GM12864 (cell line): Measurements from ENCODE around the gene PGAP6.

Source experiments
- DNase-seq: peaks from one replicate; pipeline ENCODE4 v3.0.0-alpha.2; 2011; ENCODE audit warnings: low read depth
- H3K4me3 ChIP-seq: 2 replicates; pipeline ENCODE4 v1.5.1; 2011; ENCODE audit warnings: mild to moderate bottlenecking, low read depth, low read length, control low read depth
- TF ChIP-seq, protein P1 (sequence below): IDR thresholded peaks from 2 replicates; pipeline ENCODE4 v1.5.1; 2011; ENCODE audit warnings: low read depth, mild to moderate bottlenecking, moderate library complexity, low read length, control low read depth, inconsistent platforms; ENCODE audit errors: missing control alignments

The PGAP6 gene

GRCh38 chr16:359067-359763 is 22.6 kb downstream of the PGAP6 start:
- TF ChIP-seq, protein P1, sequence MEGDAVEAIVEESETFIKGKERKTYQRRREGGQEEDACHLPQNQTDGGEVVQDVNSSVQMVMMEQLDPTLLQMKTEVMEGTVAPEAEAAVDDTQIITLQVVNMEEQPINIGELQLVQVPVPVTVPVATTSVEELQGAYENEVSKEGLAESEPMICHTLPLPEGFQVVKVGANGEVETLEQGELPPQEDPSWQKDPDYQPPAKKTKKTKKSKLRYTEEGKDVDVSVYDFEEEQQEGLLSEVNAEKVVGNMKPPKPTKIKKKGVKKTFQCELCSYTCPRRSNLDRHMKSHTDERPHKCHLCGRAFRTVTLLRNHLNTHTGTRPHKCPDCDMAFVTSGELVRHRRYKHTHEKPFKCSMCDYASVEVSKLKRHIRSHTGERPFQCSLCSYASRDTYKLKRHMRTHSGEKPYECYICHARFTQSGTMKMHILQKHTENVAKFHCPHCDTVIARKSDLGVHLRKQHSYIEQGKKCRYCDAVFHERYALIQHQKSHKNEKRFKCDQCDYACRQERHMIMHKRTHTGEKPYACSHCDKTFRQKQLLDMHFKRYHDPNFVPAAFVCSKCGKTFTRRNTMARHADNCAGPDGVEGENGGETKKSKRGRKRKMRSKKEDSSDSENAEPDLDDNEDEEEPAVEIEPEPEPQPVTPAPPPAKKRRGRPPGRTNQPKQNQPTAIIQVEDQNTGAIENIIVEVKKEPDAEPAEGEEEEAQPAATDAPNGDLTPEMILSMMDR: no peak
- H3K4me3 ChIP-seq: no peak overlapping the region
- no peak for DNase-seq

DNA sequence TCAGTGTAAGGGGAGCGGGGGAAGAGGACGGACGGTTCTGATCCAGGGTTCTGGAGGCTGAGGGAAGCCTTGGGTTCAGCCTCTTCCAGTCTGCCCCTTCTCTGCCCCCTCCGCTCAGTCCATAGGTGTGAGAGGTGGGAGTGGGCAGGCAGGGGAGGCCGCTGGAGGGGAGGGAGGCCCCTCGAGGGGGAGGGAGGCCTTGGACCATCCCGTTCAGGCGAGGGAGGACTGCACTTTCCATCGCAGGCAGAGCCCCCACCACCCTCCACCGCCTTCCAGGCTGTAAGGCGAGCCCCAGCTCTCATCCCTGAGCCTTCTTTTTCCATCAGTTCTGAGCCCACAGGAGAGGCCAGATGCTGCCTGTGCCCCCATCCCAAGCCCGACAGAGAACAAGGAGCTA is 25.0 kb downstream of the PGAP6 start:
- TF ChIP-seq, protein P1: no peak
- no peak overlapping the region for H3K4me3 ChIP-seq
- no peak for DNase-seq

GRCh38 chr16:354971-355461 is 26.8 kb downstream of the PGAP6 start:
- no peak overlapping the region for H3K4me3 ChIP-seq
- no peak for DNase-seq
- TF ChIP-seq, protein P1: no peak

DNA sequence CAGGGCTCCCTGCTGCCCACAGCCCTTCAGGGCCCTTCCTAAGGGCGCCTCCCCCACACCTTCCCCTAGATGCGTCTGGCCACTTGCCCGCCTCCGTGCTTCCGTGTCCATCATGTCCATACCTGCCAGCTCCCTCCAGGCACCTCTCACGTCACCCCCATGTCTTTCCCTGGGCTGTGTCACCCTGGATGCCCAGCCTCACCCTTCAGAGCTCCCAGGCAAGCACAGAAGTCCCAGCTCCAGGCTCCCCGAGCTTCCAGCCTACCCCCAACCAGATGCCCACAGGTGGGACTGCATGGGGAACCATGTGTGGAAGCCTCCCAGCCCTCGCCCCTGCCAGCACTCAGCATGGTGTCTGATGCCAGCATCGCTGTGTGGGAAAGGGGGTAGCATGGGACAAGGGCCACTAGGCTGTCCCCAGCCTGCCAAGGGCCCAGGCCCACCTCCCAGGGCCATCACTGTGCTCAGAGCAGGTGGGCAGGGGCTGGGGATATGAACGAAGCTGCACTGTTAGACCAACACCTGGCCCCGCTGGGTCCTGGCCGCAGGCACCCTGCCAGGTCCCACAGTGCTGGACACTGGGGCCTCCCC is 27.4 kb downstream of the PGAP6 start:
- DNase-seq: no peak
- H3K4me3 ChIP-seq: no peak overlapping the region
- TF ChIP-seq, protein P1: no peak

DNA sequence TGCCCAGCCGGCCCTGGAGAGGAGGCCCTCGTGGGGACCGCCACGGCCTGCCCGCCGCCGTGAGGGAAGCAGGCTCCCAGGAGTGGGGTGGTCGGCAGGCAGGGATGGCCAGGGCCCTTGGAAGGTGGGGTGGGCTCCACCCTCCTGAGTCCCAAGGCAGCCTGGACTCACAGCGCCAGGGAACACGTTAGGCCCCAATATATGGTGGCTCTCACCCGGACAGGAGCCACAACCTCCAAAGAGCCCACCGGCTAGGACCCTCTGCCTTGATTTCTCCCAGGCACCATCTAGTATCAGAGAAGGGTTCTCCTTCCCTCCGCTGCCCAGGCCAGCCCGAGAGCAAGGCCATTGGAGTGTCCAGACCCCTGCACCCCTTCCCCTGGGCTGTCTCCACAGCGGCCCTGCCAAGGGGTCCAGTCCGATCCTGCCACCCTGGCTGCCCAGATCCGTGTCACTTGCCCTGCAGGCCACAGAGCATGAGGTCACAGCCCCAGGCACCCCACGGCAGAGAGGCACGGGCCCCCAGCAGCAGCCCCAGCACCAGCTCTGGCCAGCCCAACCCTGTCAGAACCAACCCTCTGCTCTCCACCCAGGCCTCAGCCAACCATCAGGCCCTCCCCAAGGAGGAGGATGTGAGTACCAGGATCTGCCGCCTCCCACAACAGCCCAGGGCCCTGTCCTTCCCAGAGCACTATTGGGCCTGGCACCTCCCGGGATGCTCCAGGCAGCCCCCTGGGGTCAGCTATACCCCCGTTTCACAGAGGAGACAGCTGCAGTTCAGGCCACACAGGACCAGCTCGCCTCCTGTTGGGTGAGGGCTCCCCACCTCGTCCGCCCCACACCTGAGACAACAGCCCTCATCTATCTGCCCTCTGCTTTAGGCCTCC is 28.1 kb downstream of the PGAP6 start:
- peak overlapping the region; percentile 65 for H3K4me3 ChIP-seq
- TF ChIP-seq, protein P1: no peak

GRCh38 chr16:352547-353403 is 29.0 kb downstream of the PGAP6 start, which contains the start of gene AXIN1:
TSS of gene AXIN1 (minus strand) at chr16:352723. CDS start at chr16:347025, 5,698 bp downstream.
- H3K4me3 ChIP-seq: peak within 1 kb of the TSS; percentile 81
- DNase-seq: peak; percentile 85
- TF ChIP-seq, protein P1: peak; percentile 56

More for the DNA sequence above, 28.1 kb downstream of the PGAP6 start:
- DNase-seq: no peak
